ENCODE results near the gene NSDHL. TPM values are rescaled to one million over a fixed set of nuclear protein-coding genes. Genes with fewer than 3 reads are reported as not detected.

The NSDHL gene
- total and polyA plus RNA-seq, 2 experiments from 2014 or later = 32.4 to 34.3 TPM

- Mint-ChIP-seq H3K27me3 (ENCODE audit: insufficient read depth, low read depth, poor library complexity) (peaks cover 1% of the 10 kb centered on the region), H3K36me3 (ENCODE audit: low read depth) (peaks cover 41% of the 10 kb centered on the region), H3K27ac (no peak overlapping the region), H3K4me1 (no peaks in the 10 kb centered on the region), H3K4me3 (no peak overlapping the region), H3K9me3 (no peaks in the 10 kb centered on the region)
- Histone ChIP-seq H3K4me3 (no peak overlapping the region), H4K20me1 (replicated peaks; ENCODE audit: insufficient read depth) (no peaks in the 10 kb centered on the region), H3K36me3 (ENCODE audit: insufficient read depth) (no peaks in the 10 kb centered on the region; the same call in 1 of the 2 replicates), H3K79me2 (replicated peaks; ENCODE audit: insufficient read depth) (no peaks in the 10 kb centered on the region), H3F3A (replicated peaks; ENCODE audit: low read depth) (no peaks in the 10 kb centered on the region), H2AFZ (no peak overlapping the region), H3K9me2 (ENCODE audit: insufficient read depth) (no peaks in the 10 kb centered on the region), H3K27ac (ENCODE audit: low read depth) (no peak overlapping the region), H3K4me2 (no peak overlapping the region), H3K4me1 (ENCODE audit: insufficient read depth) (no peaks in the 10 kb centered on the region), H3K27me3 (ENCODE audit: insufficient read depth) (no peaks in the 10 kb centered on the region)
- DNase-seq (ENCODE audit: low spot score) = no peak
- ATAC-seq = no peak
- TF ChIP-seq EZH2phosphoT487 (IDR thresholded peaks at IDR 0.05; ENCODE audit: unreplicated experiment) (no peak), EZH2 (IDR thresholded peaks at IDR 0.05; ENCODE audit: low read depth, unreplicated experiment) (no peak), REST (IDR thresholded peaks at IDR 0.05; ENCODE audit: unreplicated experiment) (no peak), ETS1 (IDR thresholded peaks at IDR 0.05) (no peak)
These were observed 23.1 kb downstream of the NSDHL start for GRCh38 chrX:152853986-152854385.

GRCh38 chrX:152861116-152861515 is 30.3 kb downstream of the NSDHL start:
- Histone ChIP-seq H3K4me1 (ENCODE audit: insufficient read depth) (no peaks in the 10 kb centered on the region), H3K9me2 (ENCODE audit: insufficient read depth) (no peaks in the 10 kb centered on the region), H3K4me2 (no peak overlapping the region), H3K4me3 (no peak overlapping the region), H3K79me2 (replicated peaks; ENCODE audit: insufficient read depth) (no peaks in the 10 kb centered on the region), H4K20me1 (replicated peaks; ENCODE audit: insufficient read depth) (no peaks in the 10 kb centered on the region), H3F3A (replicated peaks; ENCODE audit: low read depth) (no peaks in the 10 kb centered on the region), H2AFZ (no peak overlapping the region), H3K36me3 (ENCODE audit: insufficient read depth) (no peaks in the 10 kb centered on the region), H3K27ac (ENCODE audit: low read depth) (no peak overlapping the region), H3K27me3 (ENCODE audit: insufficient read depth) (no peaks in the 10 kb centered on the region)
- Mint-ChIP-seq H3K9me3 (no peaks in the 10 kb centered on the region; the same call in 2 of the 3 replicates), H3K4me1 (no peaks in the 10 kb centered on the region), H3K4me3 (no peak overlapping the region), H3K27me3 (ENCODE audit: insufficient read depth, low read depth, poor library complexity) (no peaks in the 10 kb centered on the region), H3K27ac (no peak overlapping the region), H3K36me3 (ENCODE audit: low read depth) (peaks cover 27% of the 10 kb centered on the region)
- no peak for ATAC-seq
- DNase-seq (ENCODE audit: low spot score) = no peak
- TF ChIP-seq NANOG (IDR thresholded peaks at IDR 0.05; ENCODE audit: borderline replicate concordance) (no peak), EZH2phosphoT487 (IDR thresholded peaks at IDR 0.05; ENCODE audit: unreplicated experiment) (no peak), EZH2 (IDR thresholded peaks at IDR 0.05; ENCODE audit: low read depth, unreplicated experiment) (no peak), ZNF114 (CRISPR knock-in tag; IDR thresholded peaks at IDR 0.05) (no peak), CTCF (conservative IDR thresholded peaks at IDR 0.05; ENCODE audit: low read depth in 2 of 2) (no peak), ETS1 (IDR thresholded peaks at IDR 0.05) (no peak)
